Astrocyte (in vitro differentiated cells and primary cell): ENCODE measurements around the gene DCAF5.

Experiments used
- EZH2 ChIP-seq: IDR thresholded peaks from 2 replicates; pipeline ENCODE4 v1.6.1; 2012; ENCODE audit warnings: mild to moderate bottlenecking, low read length, inconsistent platforms; ENCODE audit not compliant: insufficient read depth
- TF ChIP-seq, protein P1 (sequence below): IDR thresholded peaks from 2 replicates; pipeline ENCODE4 v1.5.1; 2011; ENCODE audit warnings: low read depth, mild to moderate bottlenecking, inconsistent platforms, low read length, moderate library complexity; ENCODE audit not compliant: insufficient read depth

DNA sequence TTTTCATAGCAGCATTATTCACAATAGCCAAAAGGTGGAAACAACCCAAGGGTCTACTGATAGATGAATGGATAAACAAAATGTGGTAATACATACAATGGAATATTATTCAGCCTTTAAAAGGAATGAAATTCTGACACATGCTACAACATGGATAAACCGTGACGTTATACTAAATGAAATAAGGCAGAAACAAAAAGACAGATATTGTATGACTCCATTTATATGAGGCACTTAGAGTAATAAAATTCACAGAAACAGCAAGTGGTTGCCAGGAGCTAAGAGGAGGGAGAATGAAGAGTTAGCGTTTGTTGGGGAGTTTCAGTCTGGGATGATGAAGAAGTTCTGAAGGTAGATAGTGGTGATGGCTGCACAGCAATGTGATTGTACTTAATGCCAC lies 76.6 kb downstream of the DCAF5 start:
- TF ChIP-seq, protein P1, sequence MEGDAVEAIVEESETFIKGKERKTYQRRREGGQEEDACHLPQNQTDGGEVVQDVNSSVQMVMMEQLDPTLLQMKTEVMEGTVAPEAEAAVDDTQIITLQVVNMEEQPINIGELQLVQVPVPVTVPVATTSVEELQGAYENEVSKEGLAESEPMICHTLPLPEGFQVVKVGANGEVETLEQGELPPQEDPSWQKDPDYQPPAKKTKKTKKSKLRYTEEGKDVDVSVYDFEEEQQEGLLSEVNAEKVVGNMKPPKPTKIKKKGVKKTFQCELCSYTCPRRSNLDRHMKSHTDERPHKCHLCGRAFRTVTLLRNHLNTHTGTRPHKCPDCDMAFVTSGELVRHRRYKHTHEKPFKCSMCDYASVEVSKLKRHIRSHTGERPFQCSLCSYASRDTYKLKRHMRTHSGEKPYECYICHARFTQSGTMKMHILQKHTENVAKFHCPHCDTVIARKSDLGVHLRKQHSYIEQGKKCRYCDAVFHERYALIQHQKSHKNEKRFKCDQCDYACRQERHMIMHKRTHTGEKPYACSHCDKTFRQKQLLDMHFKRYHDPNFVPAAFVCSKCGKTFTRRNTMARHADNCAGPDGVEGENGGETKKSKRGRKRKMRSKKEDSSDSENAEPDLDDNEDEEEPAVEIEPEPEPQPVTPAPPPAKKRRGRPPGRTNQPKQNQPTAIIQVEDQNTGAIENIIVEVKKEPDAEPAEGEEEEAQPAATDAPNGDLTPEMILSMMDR = no peak
- TF ChIP-seq EZH2 = no peak
